Hematopoietic multipotent progenitor cell treated with erythropoietin and hydrocortisone succinate and interleukin-3 and kit ligand, for 17 days (in vitro differentiated cells): Measurements from ENCODE around the gene OXCT1.
"Not testable (repeated sequence)": the region's sequence is repeated elsewhere in the genome, so short reads cannot be mapped to it uniquely, and the experiment has no call there.

ENCODE experiments used
- DNase-seq: peaks from one replicate; pipeline ENCODE4 v3.0.0-alpha.2; 2015; ENCODE audit warnings: low spot score

OXCT1 gene

DNA sequence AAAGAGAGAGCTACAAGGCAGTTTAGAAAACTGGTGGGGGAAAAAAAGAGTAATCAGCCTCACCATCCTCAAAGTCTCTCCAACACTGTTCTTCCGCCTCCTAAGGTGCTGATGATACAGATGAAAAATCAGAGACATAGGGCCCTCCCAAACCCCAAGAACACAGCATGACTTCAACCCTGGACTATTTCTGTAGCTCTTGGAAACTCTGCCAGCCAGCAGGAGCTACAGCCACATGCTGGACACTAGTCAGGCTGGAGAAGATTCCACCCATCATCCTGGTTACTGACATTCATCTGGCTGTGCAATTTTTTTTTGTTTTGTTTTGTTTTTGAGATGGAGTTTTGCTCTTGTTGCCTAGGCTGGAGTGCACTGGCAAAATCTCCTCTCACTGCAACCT is 42.4 kb downstream of the OXCT1 start:
- DNase-seq = no peak

DNA sequence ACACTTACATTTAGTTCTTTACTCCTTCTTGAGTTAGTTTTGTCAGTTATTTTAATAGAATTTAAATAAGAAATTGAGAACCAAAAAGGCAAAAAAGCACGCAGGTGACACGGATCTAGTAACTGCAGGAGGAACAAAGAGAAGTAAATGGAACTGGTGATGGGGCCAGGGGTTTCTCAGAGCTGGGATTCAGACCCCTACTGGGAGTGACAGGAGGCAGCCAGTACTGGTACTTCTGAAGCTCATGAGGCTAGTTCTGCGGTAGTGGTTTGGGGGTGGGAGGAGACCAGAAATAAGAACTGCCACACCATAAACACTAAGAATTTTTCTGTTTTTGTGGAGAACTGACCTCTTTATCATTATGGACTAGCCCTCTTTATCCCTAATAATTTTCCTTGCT is 48.2 kb downstream of the OXCT1 start:
- no peak for DNase-seq

DNA sequence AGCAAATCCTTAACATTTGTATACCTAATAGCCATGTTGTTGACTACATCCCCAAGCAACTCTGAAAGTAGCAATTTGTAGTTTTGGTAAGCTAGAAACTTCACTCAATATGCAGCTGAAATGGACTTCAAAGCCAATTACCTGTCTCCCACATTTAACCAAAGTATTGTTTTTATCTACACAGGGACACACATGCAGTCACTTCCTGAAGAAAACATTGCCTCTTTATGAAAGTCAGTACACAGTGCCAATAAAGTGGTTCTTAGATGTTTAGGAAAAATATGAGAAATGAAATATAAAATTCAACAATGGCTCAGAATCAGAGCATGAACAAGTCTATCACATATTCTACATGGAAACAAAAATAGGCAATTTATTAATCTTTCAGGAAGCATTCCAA is 49.2 kb downstream of the OXCT1 start:
- no peak for DNase-seq

DNA sequence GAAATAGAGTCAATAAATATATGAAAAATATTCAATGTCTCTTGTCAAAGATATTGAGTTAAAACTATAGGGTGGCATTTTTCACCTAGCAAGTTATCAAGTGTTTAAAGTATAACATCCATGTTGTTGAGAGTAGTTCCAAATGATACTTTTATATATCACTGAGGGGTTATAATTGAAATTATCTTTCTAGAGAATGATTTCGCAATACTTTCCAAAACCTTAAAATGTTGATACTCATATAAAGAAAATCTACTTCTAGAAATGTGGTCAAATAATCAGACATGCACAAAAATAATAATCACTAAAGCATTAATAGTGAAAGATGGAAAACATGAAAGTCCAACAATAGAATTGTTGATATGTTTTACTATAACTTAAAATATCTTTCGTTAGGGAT is 50.1 kb downstream of the OXCT1 start:
- DNase-seq = no peak

DNA sequence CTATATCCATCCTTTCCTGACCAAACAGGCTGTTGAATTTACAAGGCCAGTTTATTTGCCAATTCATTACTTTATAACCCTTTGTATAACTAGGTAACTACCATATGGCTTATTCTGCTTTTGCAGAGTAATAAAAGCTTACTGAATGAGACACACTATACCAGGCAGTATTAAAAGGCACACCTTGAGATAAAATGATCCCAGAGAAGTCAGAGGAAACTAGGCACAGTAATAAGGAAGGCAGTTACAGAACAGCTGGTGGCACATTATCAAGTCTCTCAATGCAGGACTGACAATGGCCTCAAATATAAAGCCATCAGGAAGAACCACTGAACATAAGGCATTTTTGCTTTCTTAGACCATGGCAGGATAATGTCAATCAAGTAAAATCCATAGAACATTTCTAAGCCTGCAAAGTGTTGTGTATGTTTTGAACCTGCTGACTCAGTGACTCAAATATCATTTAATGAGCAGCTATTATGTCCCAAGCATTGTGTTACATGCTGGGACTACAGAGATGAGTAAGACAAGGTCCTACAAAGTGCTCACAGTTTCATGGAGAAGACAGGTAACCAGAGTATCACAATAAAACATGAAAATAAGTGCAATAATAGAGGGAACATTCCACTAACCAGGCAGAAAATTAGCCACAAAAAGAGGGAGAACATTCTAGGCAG is 52.5 kb downstream of the OXCT1 start:
- no peak for DNase-seq

DNA sequence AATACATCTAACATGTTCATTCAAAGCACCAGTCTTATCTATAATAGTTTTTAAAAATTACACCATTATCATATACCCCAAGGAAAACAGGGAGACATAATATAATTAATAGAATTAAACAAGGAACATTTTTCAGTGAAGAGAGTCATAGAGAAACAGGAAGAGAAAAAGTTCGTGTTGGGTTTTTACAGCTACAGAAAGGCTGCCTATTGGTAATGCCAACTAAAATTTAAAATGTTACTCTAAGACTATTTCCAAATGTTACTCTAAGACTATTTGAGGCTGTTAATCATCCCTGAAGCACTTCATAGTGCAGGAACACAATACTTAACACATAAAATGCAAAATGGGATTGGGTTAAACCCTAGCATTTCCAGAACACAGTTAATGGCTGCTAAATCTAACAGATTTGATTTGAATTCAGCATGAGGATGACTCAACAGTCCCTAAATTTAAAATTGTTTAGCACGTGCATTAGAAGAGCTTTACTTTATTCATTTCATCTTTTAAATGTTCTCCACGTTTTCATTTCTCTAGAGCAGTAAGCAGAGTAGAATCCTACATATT is 54.5 kb downstream of the OXCT1 start:
- DNase-seq = no peak

DNA sequence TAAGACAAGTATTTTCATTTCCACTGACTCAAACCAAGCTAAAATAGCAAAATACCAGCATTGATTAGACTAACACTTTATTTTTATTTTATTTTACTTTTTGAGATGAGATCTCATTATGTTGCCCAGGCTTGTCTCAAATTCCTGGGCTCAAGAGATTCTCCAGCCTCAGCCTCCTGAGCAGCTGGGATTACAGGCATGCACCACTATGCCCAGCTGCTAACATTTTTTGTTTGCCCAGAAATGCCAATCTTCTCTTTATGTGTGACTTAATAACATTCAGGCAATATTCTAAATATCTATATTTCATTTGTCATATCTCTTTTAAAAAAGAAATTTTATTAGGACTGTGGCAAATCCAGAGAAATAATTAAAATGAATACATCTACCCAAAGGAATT is 55.0 kb downstream of the OXCT1 start:
- no peak for DNase-seq

DNA sequence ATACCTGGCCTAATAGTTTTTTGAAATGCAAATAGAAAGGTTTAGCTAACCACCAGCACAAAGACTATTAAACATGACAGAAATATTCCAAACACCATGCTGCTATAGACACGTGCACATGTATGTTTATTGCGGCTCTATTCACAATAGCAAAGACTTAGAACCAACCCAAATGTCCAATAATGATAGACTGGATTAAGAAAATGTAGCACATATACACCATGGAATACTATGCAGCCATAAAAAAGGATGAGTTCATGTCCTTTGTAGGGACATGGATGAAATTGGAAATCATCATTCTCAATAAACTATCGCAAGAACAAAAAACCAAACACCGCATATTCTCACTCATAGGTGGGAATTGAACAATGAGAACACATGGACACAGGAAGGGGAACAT is 55.9 kb downstream of the OXCT1 start:
- not testable (repeated sequence) for DNase-seq

DNA sequence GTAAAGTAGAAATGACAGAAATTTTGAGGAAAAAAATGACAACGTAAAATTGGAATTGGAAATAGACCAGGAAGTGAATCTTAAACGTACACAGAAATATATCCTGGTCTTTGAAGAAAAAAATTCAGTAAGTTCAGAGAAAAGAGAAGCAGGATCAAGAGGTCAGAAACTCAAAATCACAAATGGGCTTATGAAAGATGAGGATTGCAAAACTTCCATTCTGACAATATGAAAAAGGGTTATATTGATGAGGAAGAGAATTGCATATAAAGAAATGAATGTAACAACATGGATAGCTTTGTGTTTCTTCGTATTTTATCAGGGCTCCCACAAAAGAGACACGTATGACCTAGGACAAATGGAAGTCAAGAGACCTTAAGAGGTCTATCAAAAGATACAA is 58.1 kb downstream of the OXCT1 start:
- no peak for DNase-seq

DNA sequence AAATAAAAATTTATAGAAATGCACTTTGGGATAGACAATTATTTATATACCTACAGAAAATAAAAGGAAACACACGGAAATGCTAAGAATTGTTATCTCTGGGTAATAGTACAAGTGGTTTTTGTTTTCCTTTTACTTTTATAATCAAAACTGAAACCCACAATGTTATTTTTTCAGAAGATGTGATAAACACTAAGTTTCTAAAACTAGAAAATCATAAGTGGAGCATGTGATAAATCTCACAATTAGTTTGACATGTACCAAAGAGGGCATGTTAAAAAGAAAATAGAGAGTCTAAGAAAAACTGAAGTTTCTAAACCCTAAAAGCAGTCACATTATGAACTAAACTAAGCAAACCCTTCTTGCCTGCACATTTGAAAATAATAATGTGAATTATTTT is 61.1 kb downstream of the OXCT1 start:
- no peak for DNase-seq

DNA sequence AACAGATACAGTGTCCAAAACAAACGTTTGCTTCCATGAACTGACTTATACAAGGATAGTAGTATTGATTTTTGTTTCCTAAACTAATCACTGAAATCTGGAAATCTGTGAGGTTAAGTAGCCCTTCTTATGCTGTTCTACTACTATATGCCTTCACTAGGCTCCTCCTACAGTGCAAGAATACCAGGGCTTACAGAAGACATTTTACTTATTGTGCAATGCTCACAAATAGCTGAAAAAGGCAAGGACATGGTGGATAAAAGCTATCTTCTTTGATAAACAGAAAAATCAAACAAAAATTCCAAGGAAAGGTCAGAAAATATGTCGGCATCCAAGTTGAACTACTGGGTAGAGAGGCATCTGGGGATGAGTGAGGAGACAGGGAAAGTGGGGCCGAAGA is 61.9 kb downstream of the OXCT1 start:
- no peak for DNase-seq

DNA sequence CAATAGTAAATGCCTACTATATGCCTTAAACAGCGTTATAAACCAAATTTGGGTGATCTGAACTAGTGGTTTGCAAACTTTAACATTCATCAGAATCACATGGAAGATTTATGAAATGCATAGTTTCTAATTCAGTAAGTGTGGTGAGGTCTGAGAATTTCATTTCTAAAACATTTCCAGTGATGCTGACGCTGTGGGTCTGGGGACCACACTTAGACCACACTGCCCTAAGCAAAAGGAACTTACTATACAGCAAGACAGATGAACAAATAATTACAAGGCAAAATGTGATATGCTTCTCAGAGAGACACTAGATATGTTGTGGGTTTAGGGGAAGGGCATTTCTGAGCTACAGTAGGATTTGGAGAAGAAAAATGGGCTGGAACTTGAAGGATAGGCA is 72.6 kb downstream of the OXCT1 start:
- DNase-seq = no peak

DNA sequence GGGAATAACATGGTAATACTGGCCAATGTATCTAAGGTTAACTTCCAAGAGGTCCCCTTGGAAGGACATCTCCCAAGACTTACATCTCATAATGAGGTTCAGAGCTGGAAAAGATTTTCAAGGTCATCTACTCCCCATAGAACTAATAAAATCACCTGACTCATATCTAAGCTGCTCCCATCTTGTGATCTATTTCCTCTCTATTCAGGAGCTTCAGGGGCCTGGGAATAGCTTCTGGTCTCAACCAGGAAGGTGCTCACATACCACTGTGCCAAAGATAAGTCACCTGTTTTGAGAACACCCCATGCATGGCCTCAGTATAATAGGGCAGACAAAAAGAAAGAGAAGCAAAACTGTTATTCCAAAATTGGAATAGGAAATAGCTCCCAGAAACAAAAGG is 74.2 kb downstream of the OXCT1 start:
- no peak for DNase-seq

DNA sequence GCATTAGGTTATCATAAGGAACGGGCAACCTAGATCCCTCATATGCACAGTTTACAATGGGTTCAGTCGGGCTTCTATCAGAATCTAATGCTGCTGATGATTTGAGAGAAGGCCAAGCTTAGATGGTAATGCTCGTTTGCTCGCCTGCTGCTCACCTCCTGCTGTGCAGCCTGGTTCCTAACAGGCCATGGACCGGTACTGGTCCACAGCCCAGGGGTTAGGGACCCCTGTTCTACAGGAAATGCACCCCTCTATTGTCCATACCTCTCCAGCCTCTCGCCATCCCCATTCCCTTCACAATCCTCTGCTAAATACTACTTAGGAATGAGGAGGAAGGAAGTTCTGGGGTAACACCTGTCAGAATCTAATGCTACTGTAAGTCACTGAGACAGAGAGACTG is 75.1 kb downstream of the OXCT1 start:
- no peak for DNase-seq

DNA sequence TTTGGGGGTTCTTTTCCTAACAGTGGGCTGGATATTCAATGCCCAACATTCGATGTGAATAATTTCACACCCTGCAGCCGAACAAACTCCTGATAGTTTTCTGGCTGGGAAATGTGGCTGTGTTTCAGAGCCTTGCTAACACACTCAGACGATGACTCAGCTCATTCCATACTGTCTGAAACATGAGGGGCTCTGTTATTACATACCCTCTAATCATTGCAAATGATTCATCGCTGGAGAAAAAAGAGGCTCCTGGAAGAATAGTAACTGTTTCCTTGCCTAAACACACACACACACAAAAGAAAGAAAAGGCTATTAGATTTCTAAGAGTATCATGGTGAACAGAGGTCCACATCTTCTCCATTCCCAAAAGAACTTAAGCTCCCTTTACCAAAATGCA is 75.8 kb downstream of the OXCT1 start:
- DNase-seq = no peak

DNA sequence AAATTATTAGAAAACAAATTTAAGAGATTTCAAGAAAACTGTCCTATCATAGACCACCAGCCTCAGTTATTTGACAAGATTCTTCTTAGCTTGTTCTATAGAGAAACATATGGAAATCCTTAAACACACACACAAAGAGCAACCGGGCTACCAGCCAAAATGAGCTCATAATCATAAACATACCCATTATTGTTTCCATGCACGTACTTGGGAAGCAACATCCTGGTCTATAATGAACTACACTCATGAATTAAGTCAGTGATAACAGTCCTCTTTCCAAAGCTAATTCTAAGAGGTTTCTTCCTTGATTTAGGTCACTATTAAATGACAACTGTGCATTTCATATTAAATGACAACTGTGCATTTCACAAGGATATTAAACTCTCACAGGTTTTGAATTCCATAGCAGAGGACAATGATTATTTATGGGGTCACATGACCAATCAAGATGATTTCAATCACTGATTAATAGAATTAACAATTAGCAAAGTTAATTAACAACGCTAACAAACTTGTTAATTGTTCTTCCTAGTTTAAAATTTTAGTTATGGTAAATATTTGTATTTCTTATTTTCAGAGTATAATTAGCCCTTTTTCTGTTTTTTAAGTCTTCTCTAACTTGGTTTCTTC is 77.0 kb downstream of the OXCT1 start:
- DNase-seq = no peak

DNA sequence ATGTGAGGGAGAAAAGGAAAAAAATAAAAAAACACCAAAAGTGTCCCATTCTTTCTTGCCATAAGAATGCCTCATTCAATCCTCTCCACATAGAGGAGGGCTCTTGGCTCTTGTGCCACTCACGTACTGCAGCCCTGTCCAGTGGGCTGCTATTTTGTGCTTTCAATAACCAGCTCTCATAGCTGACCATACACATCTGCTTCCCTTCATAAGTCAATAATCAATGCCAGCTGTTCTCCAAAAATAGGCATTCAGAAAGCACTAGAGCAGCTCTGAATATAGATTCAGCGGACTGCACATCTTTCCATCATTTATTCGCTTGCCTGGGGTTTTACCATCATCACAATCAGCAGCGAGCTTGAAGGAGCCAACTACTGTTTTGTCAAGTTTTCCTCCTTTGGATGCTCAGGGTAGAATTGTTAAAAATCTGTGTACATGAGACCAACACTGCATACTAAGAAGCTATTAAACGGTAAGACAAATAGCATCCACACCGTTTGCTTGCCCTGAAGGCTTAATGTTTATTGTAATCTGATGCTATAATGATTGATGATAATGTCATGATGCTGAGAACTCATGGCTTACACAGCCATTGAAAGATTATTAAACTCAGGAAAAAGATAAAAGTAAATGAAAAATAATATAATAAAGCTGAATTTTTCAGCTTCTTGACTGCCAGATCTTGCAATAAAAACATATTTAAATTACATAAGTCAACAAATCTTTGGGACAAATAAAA is 80.0 kb downstream of the OXCT1 start:
- DNase-seq = no peak

DNA sequence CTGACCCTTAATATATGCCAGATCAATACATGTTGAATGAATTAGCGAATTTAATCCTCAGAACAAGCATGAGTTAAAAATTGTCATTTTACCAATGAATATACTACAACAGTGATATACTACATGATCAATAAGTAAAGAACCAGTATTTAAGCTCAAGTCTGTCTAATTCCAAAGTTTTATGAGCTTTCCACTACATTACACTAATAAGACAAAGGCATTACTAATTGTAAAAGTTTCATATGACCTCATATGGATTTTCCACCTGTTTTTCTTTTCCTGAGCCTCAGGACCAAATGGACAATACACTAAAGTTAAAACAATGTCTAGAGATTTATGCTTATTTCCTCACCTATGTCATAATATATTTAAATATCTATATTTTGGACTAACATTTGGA is 80.8 kb downstream of the OXCT1 start:
- DNase-seq = no peak

DNA sequence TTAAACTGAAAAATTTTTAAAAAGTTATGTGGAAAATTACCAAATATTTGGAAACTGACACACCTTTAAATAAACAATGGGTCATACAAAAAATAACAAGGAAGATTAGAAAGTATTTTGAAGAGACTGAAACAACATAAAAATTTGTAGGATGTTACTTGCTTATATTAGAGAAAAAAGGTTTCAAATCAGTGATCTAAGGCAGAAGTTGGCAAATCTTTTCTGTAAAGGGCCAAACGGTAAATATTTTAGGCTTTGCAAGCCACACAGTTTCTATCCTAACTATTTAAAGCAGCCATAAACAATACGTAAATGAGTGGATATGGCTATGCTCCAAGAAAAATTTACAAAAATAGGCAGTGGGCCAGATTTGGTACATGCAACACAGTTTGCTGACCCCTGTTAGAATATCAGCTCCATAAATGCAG is 81.3 kb downstream of the OXCT1 start:
- DNase-seq = no peak

DNA sequence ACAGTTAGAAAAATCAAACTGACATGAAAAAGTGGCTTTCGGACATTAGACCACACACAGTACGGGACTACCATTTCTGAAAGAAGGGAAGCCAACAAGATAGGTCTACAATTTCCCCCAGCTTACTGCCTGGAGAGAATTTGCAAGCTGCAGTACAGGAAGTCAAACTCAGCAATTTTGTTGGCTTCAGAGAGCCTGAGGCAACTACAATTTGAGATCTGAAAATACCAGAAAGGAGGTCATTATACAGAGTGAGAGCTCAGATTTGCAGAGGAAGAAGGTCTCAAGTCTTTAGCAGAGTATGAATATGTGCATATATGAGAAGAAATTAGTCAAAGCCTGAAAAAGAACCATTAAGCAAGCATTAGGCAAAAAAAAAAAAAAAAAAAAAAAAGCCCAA is 83.0 kb downstream of the OXCT1 start:
- no peak for DNase-seq

DNA sequence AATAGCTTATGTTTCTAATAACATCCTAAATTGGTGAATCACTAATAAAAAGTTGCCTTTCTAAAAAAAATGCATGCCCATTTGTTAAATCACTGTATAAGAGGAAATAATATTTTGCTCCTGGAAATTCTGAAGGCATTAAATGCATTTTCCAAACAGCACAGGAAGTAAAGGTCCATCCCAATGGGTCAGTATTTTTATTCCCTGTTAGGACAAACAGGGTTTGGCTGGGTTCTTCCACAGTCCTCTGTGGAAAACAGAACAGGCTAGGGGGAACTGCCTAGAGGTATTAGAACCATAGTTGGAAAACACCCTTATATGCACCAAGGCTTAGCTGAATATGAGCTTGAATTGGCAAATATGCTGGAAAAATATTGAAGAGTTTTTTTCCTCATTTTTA is 85.2 kb downstream of the OXCT1 start:
- no peak for DNase-seq

DNA sequence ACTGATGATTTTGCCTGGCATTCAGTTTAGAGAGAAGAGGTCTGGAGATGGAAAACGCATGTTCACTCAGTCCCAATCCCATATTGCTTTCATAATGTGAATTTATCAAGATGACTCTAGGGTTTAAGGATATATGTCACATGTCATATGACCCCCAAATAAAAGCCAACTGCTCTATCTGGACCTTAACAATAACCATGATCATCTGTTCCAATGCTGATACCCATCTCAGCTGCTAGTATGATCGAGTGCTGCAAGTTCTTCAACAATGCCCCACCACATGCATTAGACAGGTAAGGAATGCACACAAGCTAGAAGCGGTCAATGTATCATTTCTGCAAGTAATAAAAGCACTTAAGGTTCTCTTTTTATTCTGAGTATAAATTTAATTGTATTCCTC is 91.8 kb downstream of the OXCT1 start:
- DNase-seq = no peak

DNA sequence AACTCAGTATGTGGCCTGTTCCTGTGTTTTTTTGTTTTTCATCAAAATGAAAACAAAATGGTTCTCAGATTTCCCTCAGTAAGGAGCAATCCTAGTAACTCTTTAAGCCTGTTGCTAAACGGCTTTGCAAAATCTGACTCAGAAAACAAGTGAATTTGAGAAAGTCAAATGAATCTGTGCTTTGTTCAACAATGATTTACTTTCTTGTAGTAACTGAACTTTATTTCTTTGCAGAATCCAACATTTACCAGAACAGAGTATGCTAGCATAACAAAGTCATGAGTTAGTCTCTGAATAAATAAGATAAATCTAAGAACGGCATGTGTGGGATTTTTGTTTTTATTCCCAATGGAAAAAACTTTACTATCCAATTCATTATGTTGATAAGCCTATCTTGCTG is 93.8 kb downstream of the OXCT1 start:
- no peak for DNase-seq
